H1 (cell line): ENCODE measurements around the gene TSPAN17. TPM values are rescaled to one million over a fixed set of nuclear protein-coding genes. Genes with fewer than 3 reads are reported as not detected.

Experiments used
- CTCF ChIA-PET: fragments of 300-600 bp; sonication (Branson Sonifier 250); formaldehyde crosslinking; loops from one replicate; lab custom pipeline; 2021; ENCODE audit not compliant: partially characterized antibody; lab: Charles Lee
- POLR2A ChIA-PET: fragments of 300-600 bp; sonication (Branson Sonifier 250); formaldehyde crosslinking; loops from one replicate; lab custom pipeline; 2021; ENCODE audit warnings: inconsistent platforms; ENCODE audit not compliant: partially characterized antibody; lab: Charles Lee
- DNase-seq, 2 experiments: peaks; one replicate each; pipeline versions ENCODE4 v3.0.0 to v3.0.0-alpha.2; 2010 to 2022; ENCODE audit warnings: low spot score in 2 of 2, low read depth in 1 of 2, mixed read lengths in 1 of 2
- FAIRE-seq: peaks from 2 replicates; lab custom pipeline; 2011; peaks lifted over from hg19 to GRCh38; lab: Jason Lieb, UNC
- H2AFZ ChIP-seq: 2 replicates; pipeline ENCODE4 v1.8.1; 2012; ENCODE audit warnings: low read length, inconsistent platforms
- H2AK5ac ChIP-seq: 2 replicates; pipeline ENCODE4 v1.6.1; 2013; ENCODE audit warnings: low read depth, low read length
- H2BK120ac ChIP-seq: replicated peaks from 2 replicates; pipeline ENCODE3; 2013; ENCODE audit warnings: low read depth, low read length, inconsistent platforms
- H2BK12ac ChIP-seq: 2 replicates; pipeline ENCODE4 v1.6.1; 2013; ENCODE audit warnings: low read depth, low read length
- H2BK15ac ChIP-seq: 2 replicates; pipeline ENCODE4 v1.6.1; 2013; ENCODE audit warnings: low read length
- H2BK20ac ChIP-seq: 2 replicates; pipeline ENCODE4 v1.6.1; 2013; ENCODE audit warnings: low read length
- H2BK5ac ChIP-seq: 2 replicates; pipeline ENCODE4 v1.6.1; 2013; ENCODE audit warnings: low read depth, low read length
- H3K14ac ChIP-seq: 2 replicates; pipeline ENCODE4 v1.6.1; 2013; ENCODE audit warnings: inconsistent platforms; ENCODE audit not compliant: insufficient read length
- H3K18ac ChIP-seq: 2 replicates; pipeline ENCODE4 v1.6.1; 2013; ENCODE audit warnings: low read length; ENCODE audit errors: extremely low read depth
- H3K23ac ChIP-seq: 2 replicates; pipeline ENCODE4 v1.6.1; 2013; ENCODE audit warnings: inconsistent platforms; ENCODE audit not compliant: insufficient read length
- H3K23me2 ChIP-seq: 2 replicates; pipeline ENCODE4 v1.6.1; 2013; ENCODE audit warnings: low read depth, low read length
- H3K27ac ChIP-seq: 2 replicates; pipeline ENCODE4 v1.6.1; 2011; ENCODE audit warnings: low read depth, low read length, inconsistent platforms
- H3K27me3 ChIP-seq, 4 experiments: replicated peaks in 1 of 4; 1 replicate in 1 of 4; 2 replicates in 3 of 4; pipeline versions ENCODE4 v1.6.1 to v1.8.1; 2011 to 2013; ENCODE audit warnings: low read length in 3 of 4, mild to moderate bottlenecking in 3 of 4, inconsistent platforms in 2 of 4, mixed read lengths in 2 of 4, moderate library complexity in 1 of 4; ENCODE audit not compliant: control insufficient read depth in 3 of 4, insufficient read depth in 3 of 4; ENCODE audit errors: extremely low read depth in 1 of 4
- H3K36me3 ChIP-seq, 4 experiments: 2 replicates each; pipeline versions ENCODE4 v1.6.1 to v1.8.1; 2011 to 2013; ENCODE audit warnings: mild to moderate bottlenecking in 4 of 4, low read length in 3 of 4, moderate library complexity in 2 of 4, control low read depth in 1 of 4, inconsistent platforms in 1 of 4; ENCODE audit not compliant: insufficient read depth in 4 of 4, control insufficient read depth in 2 of 4
- H3K4ac ChIP-seq: replicated peaks from 2 replicates; pipeline ENCODE3; 2013; ENCODE audit warnings: low read length, low read depth, mixed read lengths, inconsistent platforms; ENCODE audit not compliant: insufficient read length
- H3K4me1 ChIP-seq, 4 experiments: replicated peaks in 1 of 4; 1 replicate in 1 of 4; 2 replicates in 3 of 4; pipeline versions ENCODE4 v1.6.1 to v1.8.1; 2011 to 2013; ENCODE audit warnings: low read length in 3 of 4, inconsistent platforms in 2 of 4, mixed read lengths in 1 of 4; ENCODE audit not compliant: insufficient read depth in 4 of 4, control insufficient read depth in 3 of 4
- H3K4me2 ChIP-seq, 2 experiments: 2 replicates each; pipeline versions ENCODE4 v1.6.1 to v1.8.1; 2011 to 2013; ENCODE audit warnings: low read depth in 2 of 2, low read length in 2 of 2, control low read depth in 1 of 2, inconsistent platforms in 1 of 2, mild to moderate bottlenecking in 1 of 2; ENCODE audit not compliant: insufficient read depth in 1 of 2
- H3K4me3 ChIP-seq, 4 experiments: fragments of 200-600, 300-600 bp in 1 of 4; sonication (generic), shearing (Covaris generic), sonication (Bioruptor Twin) in 1 of 4; 2 replicates each; pipeline versions ENCODE4 v1.5.1 to v1.8.1; 2011 to 2016; ENCODE audit warnings: low read length in 4 of 4, low read depth in 3 of 4, control low read depth in 2 of 4, inconsistent platforms in 2 of 4, mild to moderate bottlenecking in 2 of 4, mixed read lengths in 1 of 4, moderate library complexity in 1 of 4; ENCODE audit not compliant: insufficient read depth in 2 of 4; ENCODE audit errors: extremely low read depth in 1 of 4
- H3K56ac ChIP-seq: replicated peaks from 2 replicates; pipeline ENCODE3; 2013; ENCODE audit warnings: low read depth, mild to moderate bottlenecking, mixed read lengths, low read length, inconsistent platforms; ENCODE audit not compliant: insufficient read length
- H3K79me1 ChIP-seq: 2 replicates; pipeline ENCODE4 v1.6.1; 2013; ENCODE audit warnings: low read depth, low read length, control low read depth
- H3K79me2 ChIP-seq, 2 experiments: 2 replicates each; pipeline versions ENCODE4 v1.6.1 to v1.8.1; 2012 to 2013; ENCODE audit warnings: low read length in 2 of 2, mild to moderate bottlenecking in 2 of 2, inconsistent platforms in 1 of 2; ENCODE audit not compliant: insufficient read depth in 2 of 2, control insufficient read depth in 1 of 2
- H3K9ac ChIP-seq, 4 experiments: replicated peaks in 1 of 4; 1 replicate in 1 of 4; 2 replicates in 3 of 4; pipeline versions ENCODE4 v1.6.1 to v1.8.1; 2011 to 2013; ENCODE audit warnings: low read depth in 3 of 4, low read length in 3 of 4, control low read depth in 2 of 4, mild to moderate bottlenecking in 2 of 4, moderate library complexity in 2 of 4, inconsistent platforms in 1 of 4; ENCODE audit errors: extremely low read depth in 1 of 4
- H3K9me3 ChIP-seq, 2 experiments: 2 replicates each; pipeline versions ENCODE4 v1.6.1 to v1.8.1; 2012 to 2013; ENCODE audit warnings: mild to moderate bottlenecking in 2 of 2, moderate library complexity in 2 of 2, control low read depth in 1 of 2, inconsistent platforms in 1 of 2, low read depth in 1 of 2, low read length in 1 of 2, mixed read lengths in 1 of 2; ENCODE audit not compliant: insufficient read depth in 2 of 2
- H4K20me1 ChIP-seq, 2 experiments: replicated peaks in 1 of 2; 2 replicates each; pipeline versions ENCODE3 to v1.8.1; 2011 to 2013; ENCODE audit warnings: inconsistent platforms in 2 of 2, low read length in 2 of 2, mild to moderate bottlenecking in 1 of 2; ENCODE audit not compliant: insufficient read depth in 2 of 2, control insufficient read depth in 1 of 2
- H4K5ac ChIP-seq: 2 replicates; pipeline ENCODE4 v1.6.1; 2013; ENCODE audit warnings: low read length, low read depth, mixed read lengths, inconsistent platforms; ENCODE audit not compliant: insufficient read length
- H4K8ac ChIP-seq: 2 replicates; pipeline ENCODE4 v1.8.0; 2013; ENCODE audit warnings: mild to moderate bottlenecking, moderate library complexity, low read length, inconsistent platforms; ENCODE audit not compliant: insufficient read depth; ENCODE audit errors: extremely low read depth
- H4K91ac ChIP-seq: replicated peaks from 2 replicates; pipeline ENCODE3; 2013; ENCODE audit warnings: low read length, mixed read lengths, inconsistent platforms; ENCODE audit not compliant: insufficient read length
- E2F6 ChIP-seq: IDR thresholded peaks from 2 replicates; pipeline ENCODE4 v1.6.1; 2012; ENCODE audit warnings: inconsistent platforms
- EZH2 ChIP-seq: fragments of 200-600 bp; sonication (generic); IDR thresholded peaks from 2 replicates; pipeline ENCODE4 v1.7.1; 2012; ENCODE audit warnings: low read depth, mild to moderate bottlenecking, moderate library complexity, low read length, inconsistent platforms; ENCODE audit not compliant: severe bottlenecking
- PHF8 ChIP-seq: fragments of 200-600 bp; sonication (generic); conservative IDR thresholded peaks from 2 replicates; pipeline ENCODE4 v1.7.1; 2012; ENCODE audit warnings: low read depth, mild to moderate bottlenecking, inconsistent platforms, low read length, moderate library complexity
- SIRT6 ChIP-seq: IDR thresholded peaks from one replicate; pipeline ENCODE4 v1.7.1; 2012; ENCODE audit warnings: low read length, inconsistent platforms
- SP1 ChIP-seq: IDR thresholded peaks from 2 replicates; pipeline ENCODE4 v1.6.1; 2011; ENCODE audit warnings: low read depth, low read length
- SP4 ChIP-seq: IDR thresholded peaks from 2 replicates; pipeline ENCODE4 v1.6.1; 2012; ENCODE audit warnings: low read length, inconsistent platforms
- SUZ12 ChIP-seq: fragments of 200-600 bp; sonication (generic); IDR thresholded peaks from 2 replicates; pipeline ENCODE4 v1.6.1; 2012; ENCODE audit warnings: mild to moderate bottlenecking, inconsistent platforms, low read length, moderate library complexity, mixed read lengths
- TAF1 ChIP-seq: IDR thresholded peaks from 2 replicates; pipeline ENCODE4 v1.6.1; 2011; ENCODE audit warnings: mild to moderate bottlenecking, low read depth, low read length
- TCF12 ChIP-seq: IDR thresholded peaks from 2 replicates; pipeline ENCODE4 v1.6.1; 2011; ENCODE audit warnings: low read depth, mild to moderate bottlenecking, low read length
- USF2 ChIP-seq: IDR thresholded peaks from 2 replicates; pipeline ENCODE4 v1.6.1; 2011; ENCODE audit warnings: low read length, improper control_type of control experiment
- WGBS, 2 experiments: shearing (Covaris generic) in 1 of 2; methylation state at CpG; one replicate each; pipeline versions ENCODE4 v1.1.6 to v1.1.7; 2013 to 2015; ENCODE audit warnings: low lambda C conversion rate in 2 of 2, mixed read lengths in 2 of 2, inconsistent platforms in 1 of 2, low coverage in 1 of 2, missing lambda C conversion rate in 1 of 2; ENCODE audit not compliant: insufficient replicate concordance in 2 of 2, insufficient coverage in 1 of 2, insufficient read length in 1 of 2; ENCODE audit errors: extremely low coverage in 1 of 2, missing lambda C conversion rate in 1 of 2; 5-methylcytosine and 5-hydroxymethylcytosine counted together
- polyA plus RNA-seq, 7 experiments: library from polyadenylated mRNA; depleted of rRNA in 3 of 7; stranded (reverse) in 5 of 7; unstranded in 2 of 7; fragments of >200 nt in 5 of 7; fragments of 200-250 nt in 2 of 7; gene quantifications; 1 replicate in 5 of 7; 2 replicates in 1 of 7; 4 replicates in 1 of 7; pipeline versions ENCODE4 v1.2.1 to v1.2.3, GENCODE V29; 2011 to 2013; ENCODE audit warnings: missing spikeins in 2 of 7, mixed read lengths in 2 of 7
- total RNA-seq: library from RNA; stranded (reverse); fragmentation: NEBNext Ultra II Directional; extraction: Animal tissue kit (Norgen Biotek cat#: 25700); gene quantifications from 2 replicates; pipeline ENCODE4 v1.2.1, GENCODE V29; 2021

Gene TSPAN17
- total and polyA plus RNA-seq, 2 of the 8 experiments (the other 6 are each of a cell fraction or from before 2014, with no cell fraction given), result 41.5 to 53.7 TPM

- no peak overlapping the region for H2AFZ ChIP-seq
- H3K56ac ChIP-seq, result no peak overlapping the region
- peaks cover 0 to 6% (median 2%) of the 10 kb centered on the region in 4 experiments; a peak in 3 of 8 replicates for H3K36me3 ChIP-seq
- no peak overlapping the region for H3K4ac ChIP-seq
- no peak for FAIRE-seq
- no peaks in the 10 kb centered on the region for H3K23me2 ChIP-seq
- no peak overlapping the region; the same call in 1 of the 2 replicates for H3K27ac ChIP-seq
- 83% methylated on average over 18 of the region's 18 CpGs; no CpG with 5 or more reads in 1 of the 2 experiments for WGBS, 2 experiments
- H3K4me1 ChIP-seq, result peaks cover 0 to 16% (median 3%) of the 10 kb centered on the region in 4 experiments; a peak in 4 of 7 replicates
- H3K4me2 ChIP-seq, result no peak overlapping the region
- no peaks in the 10 kb centered on the region for H3K27me3 ChIP-seq
- no peak overlapping the region for H3K9ac ChIP-seq
- H3K79me1 ChIP-seq, result peaks cover 10% of the 10 kb centered on the region
- DNase-seq, result no peak
- H2BK5ac ChIP-seq, result no peak overlapping the region
- H3K23ac ChIP-seq, result no peak overlapping the region
- no peak overlapping the region for H3K4me3 ChIP-seq
- H4K20me1 ChIP-seq, result peaks cover under 1 to 11% of the 10 kb centered on the region in 2 experiments
- no peak overlapping the region for H3K14ac ChIP-seq
- no peaks in the 10 kb centered on the region for H3K9me3 ChIP-seq
- no peak overlapping the region for H2BK120ac ChIP-seq
- peaks cover 0 to 18% of the 10 kb centered on the region in 2 experiments; a peak in 1 of 4 replicates for H3K79me2 ChIP-seq
- H3K18ac ChIP-seq, result no peak overlapping the region
- H4K5ac ChIP-seq, result no peak overlapping the region
- CTCF ChIA-PET, result interaction anchor here (1.0 to 35.1 kb wide), 6 partner anchors 9 to 459 kb away, joined by 3 to 859 read pairs (median 4); no protein-coding TSS in a partner anchor
- H4K91ac ChIP-seq, result no peak overlapping the region
- no peak overlapping the region for H4K8ac ChIP-seq
- H2BK15ac ChIP-seq, result no peak overlapping the region
- H2BK20ac ChIP-seq, result no peak overlapping the region
- no peak overlapping the region for H2BK12ac ChIP-seq
- no peak overlapping the region for H2AK5ac ChIP-seq
- POLR2A ChIA-PET, result interaction anchor here (0.8 to 1.5 kb wide), 2 partner anchors 34 to 443 kb away, joined by 3 to 4 read pairs; no protein-coding TSS in a partner anchor
- TF ChIP-seq EZH2 (no peak), SP1 (no peak), USF2 (no peak), TAF1 (no peak), SP4 (no peak), E2F6 (no peak), PHF8 (no peak), TCF12 (no peak), SIRT6 (no peak), SUZ12 (no peak)
These were observed 6.4 kb downstream of the TSPAN17 start for GRCh38 chr5:176653401-176654385.
